GM19324 (cell line): ENCODE results near the gene ENAH.
A peak's percentile ranks its signal among the peaks of the same experiment; 100 is the strongest.

Experiments
- ATAC-seq: cut with Tn5 transposase; IDR thresholded peaks from one replicate; pipeline ENCODE4 v1.9.1; 2021; ENCODE audit warnings: mild to moderate bottlenecking, moderate library complexity; ENCODE audit not compliant: unreplicated experiment, low FRiP score

Gene ENAH

GRCh38 chr1:225508538-225509375 lies 144.2 kb downstream of the ENAH start:
- no peak for ATAC-seq

- no peak for ATAC-seq
These were observed 146.2 kb downstream of the ENAH start for GRCh38 chr1:225506727-225507126.

- ATAC-seq: no peak
These were observed 148.1 kb downstream of the ENAH start for GRCh38 chr1:225504776-225505175.

GRCh38 chr1:225500624-225501192 lies 152.2 kb downstream of the ENAH start:
- no peak for ATAC-seq

- ATAC-seq: no peak
These were observed 154.3 kb downstream of the ENAH start for GRCh38 chr1:225498549-225499136.

GRCh38 chr1:225494789-225495359 lies 158.0 kb downstream of the ENAH start:
- ATAC-seq: no peak

- ATAC-seq: no peak
These were observed 159.2 kb downstream of the ENAH start for GRCh38 chr1:225493591-225494246.

- ATAC-seq: no peak
These were observed 164.2 kb downstream of the ENAH start for GRCh38 chr1:225488676-225489075.

GRCh38 chr1:225486856-225487255 lies 166.1 kb downstream of the ENAH start:
- ATAC-seq: no peak

GRCh38 chr1:225485991-225486530 lies 166.9 kb downstream of the ENAH start:
- no peak for ATAC-seq

- ATAC-seq: no peak
These were observed 167.7 kb downstream of the ENAH start for GRCh38 chr1:225485226-225485625.

GRCh38 chr1:225484657-225485214 lies 168.2 kb downstream of the ENAH start:
- no peak for ATAC-seq

GRCh38 chr1:225483818-225484656 lies 168.9 kb downstream of the ENAH start:
- no peak for ATAC-seq

GRCh38 chr1:225482421-225482950 lies 170.4 kb downstream of the ENAH start:
- no peak for ATAC-seq

GRCh38 chr1:225481738-225482137 lies 171.2 kb downstream of the ENAH start:
- ATAC-seq: no peak

GRCh38 chr1:225480825-225481434 lies 172.0 kb downstream of the ENAH start:
- peak; percentile 62 for ATAC-seq

GRCh38 chr1:225479996-225480720 lies 172.8 kb downstream of the ENAH start:
- no peak for ATAC-seq

GRCh38 chr1:225479341-225479740 lies 173.6 kb downstream of the ENAH start:
- no peak for ATAC-seq
